A673 (cell line): ENCODE data around the gene BCL2L12. TPM values are rescaled to one million over a fixed set of nuclear protein-coding genes. Genes with fewer than 3 reads are reported as not detected.

Source experiments
- BruUV-seq: library from RNA; stranded (reverse); fragments of 400-500 nt; replicated peaks from 2 replicates; lab custom pipeline; 2021; lab: Mats Ljungman, UMichigan
- CTCF ChIA-PET: fragments of 300-600 bp; sonication (Branson Sonifier 250); formaldehyde crosslinking; loops from one replicate; lab custom pipeline; 2022; ENCODE audit warnings: antibody characterized with exemption; lab: Charles Lee
- POLR2A ChIA-PET: fragments of 300-600 bp; sonication (Branson Sonifier 250); formaldehyde crosslinking; loops from one replicate; lab custom pipeline; 2022; ENCODE audit warnings: antibody characterized with exemption; ENCODE audit not compliant: low non-redundant PET; lab: Charles Lee
- DNase-seq: peaks from one replicate; pipeline ENCODE4 v3.0.0-alpha.2; 2015; ENCODE audit warnings: low spot score
- H3K27ac ChIP-seq: fragments of 200-600 bp; sonication (generic); 2 replicates; pipeline ENCODE4 v1.5.1; 2016; ENCODE audit warnings: mixed run types, low read depth, mild to moderate bottlenecking, mixed read lengths, antibody characterized with exemption, low read length; ENCODE audit not compliant: poor library complexity, severe bottlenecking
- H3K27me3 ChIP-seq: fragments of 200-600 bp; sonication (generic); replicated peaks from 2 replicates; pipeline ENCODE4 v1.6.1; 2017; ENCODE audit warnings: mixed run types, low read depth, mild to moderate bottlenecking, mixed read lengths, antibody characterized with exemption, low read length; ENCODE audit not compliant: insufficient read depth, poor library complexity
- H3K36me3 ChIP-seq: fragments of 200-600 bp; sonication (generic); 2 replicates; pipeline ENCODE4 v1.6.1; 2016; ENCODE audit warnings: mixed run types, mild to moderate bottlenecking, mixed read lengths, antibody characterized with exemption, low read length; ENCODE audit not compliant: insufficient read depth, poor library complexity, severe bottlenecking
- H3K4me1 ChIP-seq: fragments of 200-600 bp; sonication (generic); 2 replicates; pipeline ENCODE4 v1.6.1; 2017; ENCODE audit warnings: mixed run types, mild to moderate bottlenecking, mixed read lengths, antibody characterized with exemption, low read length; ENCODE audit not compliant: insufficient read depth, poor library complexity, severe bottlenecking
- H3K4me3 ChIP-seq: fragments of 200-600 bp; sonication (generic); 2 replicates; pipeline ENCODE4 v1.5.1; 2016; ENCODE audit warnings: low read depth, mixed run types, mild to moderate bottlenecking, mixed read lengths, low read length; ENCODE audit not compliant: poor library complexity, severe bottlenecking
- H3K9me3 ChIP-seq: fragments of 200-600 bp; sonication (generic); 2 replicates; pipeline ENCODE4 v1.6.1; 2016; ENCODE audit warnings: mixed run types, low read depth, mild to moderate bottlenecking, mixed read lengths, antibody characterized with exemption, low read length; ENCODE audit not compliant: poor library complexity, severe bottlenecking
- EZH2 ChIP-seq: fragments of 200-600 bp; sonication (generic); IDR thresholded peaks from 2 replicates; pipeline ENCODE4 v1.6.1; 2017; ENCODE audit warnings: borderline replicate concordance, low read depth, mild to moderate bottlenecking, mixed read lengths, antibody characterized with exemption, low read length; ENCODE audit not compliant: poor library complexity, severe bottlenecking
- intact Hi-C: fragments of 100-400 bp; cut with micrococcal nuclease; formaldehyde crosslinking; loops from one replicate; pipeline ENCODE4 v1.10.0; 2022; ENCODE audit not compliant: unreplicated experiment
- total RNA-seq: library from RNA; stranded (reverse); gene quantifications from 2 replicates; pipeline ENCODE4 v1.2.3, GENCODE V29; 2021
- TF ChIP-seq, protein P1 (sequence below): fragments of 300-800, 200-600 bp; sonication (generic); conservative IDR thresholded peaks from 2 replicates; pipeline ENCODE4 v1.5.1; 2017; ENCODE audit warnings: low read depth, mild to moderate bottlenecking, antibody characterized with exemption, low read length, moderate library complexity, mixed read lengths

BCL2L12 gene
- total RNA-seq, 1 experiment from 2014 or later, result 99.1 TPM

- intact Hi-C loops, result no loop called here
- no peak overlapping the region for H3K4me3 ChIP-seq
These were observed 6.6 kb downstream of the BCL2L12 start for GRCh38 chr19:49672131-49672919.

DNA sequence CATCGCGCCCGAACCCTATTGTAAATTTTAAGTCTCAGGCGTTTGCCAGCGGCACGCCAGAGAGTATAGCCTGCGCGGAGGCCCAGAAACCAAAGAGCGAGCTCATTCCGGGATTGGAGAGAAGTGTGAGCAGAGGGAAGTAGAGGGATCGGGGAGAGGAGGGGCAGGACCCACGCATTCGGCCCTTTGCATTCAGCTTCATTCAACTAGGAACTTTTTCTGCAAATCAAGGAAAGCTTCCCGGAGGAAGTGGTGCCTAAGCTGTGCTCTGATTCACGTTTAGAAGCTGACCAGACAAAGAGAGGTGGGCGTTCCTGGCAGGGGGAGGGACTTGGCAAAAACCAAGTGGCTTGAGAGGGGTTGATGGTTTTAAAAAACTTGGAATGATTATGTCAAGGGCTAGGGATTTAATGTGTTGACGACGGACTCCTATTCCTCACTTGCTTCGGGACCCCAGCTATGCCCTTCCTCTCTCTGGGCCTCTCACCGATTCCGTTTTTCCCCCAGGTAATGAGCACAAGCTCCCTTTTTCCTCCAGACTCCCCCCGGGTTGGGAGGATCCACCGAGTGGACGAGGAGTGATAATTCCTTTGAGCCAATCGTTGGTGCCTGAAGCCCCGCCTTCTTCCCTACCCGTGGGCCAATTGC is 10.5 kb downstream of the BCL2L12 start:
- peak overlapping the region; percentile 81 for H3K4me3 ChIP-seq
- DNase-seq, result peak; percentile 92
- no TSS peak for BruUV-seq
- peaks cover 12% of the 10 kb centered on the region for H3K36me3 ChIP-seq
- no peaks in the 10 kb centered on the region for H3K9me3 ChIP-seq
- H3K27ac ChIP-seq, result peak overlapping the region; percentile 98
- no peaks in the 10 kb centered on the region for H3K27me3 ChIP-seq
- CTCF ChIA-PET, result interaction anchor here (0.6 to 1.4 kb wide), 4 partner anchors 12 to 173 kb away, joined by 3 to 5 read pairs (median 4); no protein-coding TSS in a partner anchor
- intact Hi-C loops, result loop anchor here (5.0 kb wide), 2 partner anchors 84 to 104 kb away; partner anchors contain the start of gene PRR12
- POLR2A ChIA-PET, result interaction anchor here (0.6 to 1.0 kb wide), 5 partner anchors 27 to 192 kb away, joined by 3 to 6 read pairs (median 4); partner anchors contain the start of genes PTOV1 and SCAF1
- peaks cover 37% of the 10 kb centered on the region for H3K4me1 ChIP-seq
- TF ChIP-seq EZH2, result no peak
- TF ChIP-seq, protein P1, sequence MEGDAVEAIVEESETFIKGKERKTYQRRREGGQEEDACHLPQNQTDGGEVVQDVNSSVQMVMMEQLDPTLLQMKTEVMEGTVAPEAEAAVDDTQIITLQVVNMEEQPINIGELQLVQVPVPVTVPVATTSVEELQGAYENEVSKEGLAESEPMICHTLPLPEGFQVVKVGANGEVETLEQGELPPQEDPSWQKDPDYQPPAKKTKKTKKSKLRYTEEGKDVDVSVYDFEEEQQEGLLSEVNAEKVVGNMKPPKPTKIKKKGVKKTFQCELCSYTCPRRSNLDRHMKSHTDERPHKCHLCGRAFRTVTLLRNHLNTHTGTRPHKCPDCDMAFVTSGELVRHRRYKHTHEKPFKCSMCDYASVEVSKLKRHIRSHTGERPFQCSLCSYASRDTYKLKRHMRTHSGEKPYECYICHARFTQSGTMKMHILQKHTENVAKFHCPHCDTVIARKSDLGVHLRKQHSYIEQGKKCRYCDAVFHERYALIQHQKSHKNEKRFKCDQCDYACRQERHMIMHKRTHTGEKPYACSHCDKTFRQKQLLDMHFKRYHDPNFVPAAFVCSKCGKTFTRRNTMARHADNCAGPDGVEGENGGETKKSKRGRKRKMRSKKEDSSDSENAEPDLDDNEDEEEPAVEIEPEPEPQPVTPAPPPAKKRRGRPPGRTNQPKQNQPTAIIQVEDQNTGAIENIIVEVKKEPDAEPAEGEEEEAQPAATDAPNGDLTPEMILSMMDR, result no peak

More at GRCh38 chr19:49672131-49672919, 6.6 kb downstream of the BCL2L12 start:
- DNase-seq, result peak; percentile 76
- no TSS peak for BruUV-seq
- ChIA-PET CTCF (interaction anchor here (0.9 kb wide), 1 partner anchor 29 kb away, joined by 3 read pairs; no protein-coding TSS in a partner anchor), POLR2A (no interaction called here)
- H3K4me1 ChIP-seq, result peaks cover 13% of the 10 kb centered on the region
- H3K36me3 ChIP-seq, result peaks cover 24% of the 10 kb centered on the region
- H3K27me3 ChIP-seq, result no peaks in the 10 kb centered on the region
- TF ChIP-seq, protein P1, result peak; percentile 98
- no peak for TF ChIP-seq EZH2
- H3K9me3 ChIP-seq, result no peaks in the 10 kb centered on the region
- peak overlapping the region; percentile 74 for H3K27ac ChIP-seq

- ChIA-PET CTCF (interaction anchor here (0.7 to 1.1 kb wide), 2 partner anchors 12 to 172 kb away, joined by 3 to 4 read pairs; no protein-coding TSS in a partner anchor), POLR2A (interaction anchor here (0.6 to 1.0 kb wide), 3 partner anchors 35 to 192 kb away, joined by 4 to 6 read pairs (median 5); partner anchors contain the start of gene SCAF1)
- peak overlapping the region; percentile 98 for H3K27ac ChIP-seq
- BruUV-seq, result no TSS peak
- H3K27me3 ChIP-seq, result no peaks in the 10 kb centered on the region
- peaks cover 13% of the 10 kb centered on the region for H3K36me3 ChIP-seq
- peaks cover 37% of the 10 kb centered on the region for H3K4me1 ChIP-seq
- peak overlapping the region; percentile 81 for H3K4me3 ChIP-seq
- TF ChIP-seq, protein P1, result no peak
- TF ChIP-seq EZH2, result no peak
- intact Hi-C loops, result loop anchor here (5.0 kb wide), 2 partner anchors 85 to 105 kb away; partner anchors contain the start of gene PRR12
- peak; percentile 100 for DNase-seq
- no peaks in the 10 kb centered on the region for H3K9me3 ChIP-seq
These were observed 11.1 kb downstream of the BCL2L12 start for GRCh38 chr19:49676784-49677230.
